GM12875 (cell line): ENCODE measurements around the gene SLC13A3.

ENCODE experiments used
- H3K4me3 ChIP-seq: one replicate; pipeline ENCODE4 v1.5.1; 2011; ENCODE audit warnings: low read depth, low read length, control low read depth
- CTCF ChIP-seq: IDR thresholded peaks from 2 replicates; pipeline ENCODE4 v1.5.1; 2011; ENCODE audit warnings: low read depth, mild to moderate bottlenecking, control low read depth, inconsistent platforms, low read length, moderate library complexity, borderline replicate concordance; ENCODE audit not compliant: insufficient read depth

SLC13A3 gene

GRCh38 chr20:46607849-46608497 lies 43.3 kb downstream of the SLC13A3 start:
- no peak overlapping the region for H3K4me3 ChIP-seq
- no peak for TF ChIP-seq CTCF

GRCh38 chr20:46607191-46607848 lies 43.9 kb downstream of the SLC13A3 start:
- H3K4me3 ChIP-seq, result no peak overlapping the region
- TF ChIP-seq CTCF, result no peak

GRCh38 chr20:46606817-46607190 lies 44.5 kb downstream of the SLC13A3 start:
- no peak overlapping the region for H3K4me3 ChIP-seq
- no peak for TF ChIP-seq CTCF

GRCh38 chr20:46605978-46606816 lies 45.1 kb downstream of the SLC13A3 start:
- TF ChIP-seq CTCF, result no peak
- no peak overlapping the region for H3K4me3 ChIP-seq

DNA sequence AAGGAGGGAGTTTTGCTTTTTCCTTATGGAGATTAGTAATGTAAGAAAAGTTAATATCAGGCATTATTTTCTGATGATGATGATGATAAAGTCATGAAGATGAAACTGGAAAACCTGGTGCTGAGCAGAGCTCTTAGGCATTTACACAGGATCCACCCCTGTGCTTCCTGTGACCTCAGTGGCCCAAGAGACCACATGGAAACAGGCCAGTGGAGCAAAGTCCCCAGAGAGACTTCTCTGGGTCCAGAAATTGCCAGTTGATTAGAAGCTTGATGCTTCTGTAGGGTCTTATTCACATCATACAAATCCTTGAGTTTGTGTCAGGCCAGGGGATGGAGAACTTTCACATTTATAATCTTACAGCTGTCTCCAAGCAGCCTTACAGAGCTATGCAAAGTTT lies 46.1 kb downstream of the SLC13A3 start:
- no peak overlapping the region for H3K4me3 ChIP-seq
- no peak for TF ChIP-seq CTCF

GRCh38 chr20:46604551-46605133 lies 46.6 kb downstream of the SLC13A3 start:
- no peak for TF ChIP-seq CTCF
- no peak overlapping the region for H3K4me3 ChIP-seq
